Transverse colon (tissue), 4 donors: ENCODE data around the gene NPAT. TPM values are rescaled to one million over a fixed set of nuclear protein-coding genes. Genes with fewer than 3 reads are reported as not detected.

ENCODE experiments used
- DNase-seq: peaks from one replicate; pipeline ENCODE4 v3.0.0-alpha.2; 2019
- H3K27ac ChIP-seq, 4 donors: fragments of 200-600 bp; sonication (generic); 2 replicates each; pipeline ENCODE4 v1.5.1; 2016 to 2018; ENCODE audit warnings: inconsistent platforms in 4 of 4
- H3K27me3 ChIP-seq: fragments of 200-600 bp; sonication (generic); 2 replicates; pipeline ENCODE4 v1.5.1; 2017; ENCODE audit warnings: inconsistent platforms
- H3K36me3 ChIP-seq, 4 donors: fragments of 200-600 bp; sonication (generic); 2 replicates each; pipeline ENCODE4 v1.5.1; 2017 to 2019; ENCODE audit warnings: inconsistent platforms in 4 of 4
- H3K4me1 ChIP-seq, 4 donors: fragments of 200-600 bp; sonication (generic); 2 replicates each; pipeline ENCODE4 v1.5.1; 2017 to 2020; ENCODE audit warnings: inconsistent platforms in 4 of 4
- H3K4me3 ChIP-seq, 4 donors: fragments of 200-600 bp; sonication (generic); 1 replicate in 1 of 4; 2 replicates in 3 of 4; pipeline versions ENCODE4 v1.5.1 to v1.6.1; 2017 to 2019; ENCODE audit warnings: inconsistent platforms in 4 of 4
- H3K9me3 ChIP-seq, 2 donors: fragments of 200-600 bp; sonication (generic); 2 replicates each; pipeline ENCODE4 v1.5.1; 2017 to 2019; ENCODE audit warnings: inconsistent platforms in 2 of 2
- CTCF ChIP-seq, 5 experiments: fragments of 200-600 bp in 3 of 5; fragments of 450-650 bp in 2 of 5; sonication (generic) in 3 of 5; IDR thresholded peaks; 1 replicate in 2 of 5; 2 replicates in 3 of 5; pipeline ENCODE4 v1.5.1; 2016 to 2017; ENCODE audit warnings: antibody characterized with exemption in 5 of 5, inconsistent platforms in 3 of 5, mild to moderate bottlenecking in 2 of 5, moderate library complexity in 1 of 5
- EP300 ChIP-seq: sonication (generic); formaldehyde crosslinking; IDR thresholded peaks from one replicate; pipeline ENCODE4 v1.6.1; 2017; ENCODE audit warnings: antibody characterized with exemption, low read depth
- POLR2A ChIP-seq: fragments of 450-650 bp; IDR thresholded peaks from one replicate; pipeline ENCODE4 v1.6.1; 2016; ENCODE audit warnings: antibody characterized with exemption, mild to moderate bottlenecking, moderate library complexity
- POLR2AphosphoS5 ChIP-seq, 3 donors: sonication (generic); formaldehyde crosslinking; IDR thresholded peaks; one replicate each; pipeline ENCODE4 v1.6.1; 2016; ENCODE audit warnings: antibody characterized with exemption in 3 of 3
- WGBS, 2 donors: methylation state at CpG; one replicate each; pipeline ENCODE4 v1.1.5; 2018; ENCODE audit warnings: low coverage in 1 of 2; 5-methylcytosine and 5-hydroxymethylcytosine counted together
- in situ Hi-C, 4 donors: fragments of 200-750 bp; cut with MboI; loops; one replicate each; pipeline versions ENCODE4 v1.15.0 to v1.15.1; 2017; ENCODE audit warnings: low sequenced_read_pairs in 3 of 4, low pct_ligation_motif_present in 1 of 4, low pct_unique_long_range_greater_than_20kb in 1 of 4
- intact Hi-C: fragments of 100-400 bp; cut with DNase I; formaldehyde crosslinking; loops from one replicate; pipeline ENCODE4 v1.15.1; 2023; ENCODE audit warnings: low total_unique reads
- total RNA-seq, 4 donors: library from RNA; depleted of rRNA; stranded (reverse); fragments of >200 nt; gene quantifications; one replicate each; pipeline ENCODE4 v1.1.0, GENCODE V29; 2016

Gene NPAT
- total RNA-seq, 4 donors from 2014 or later: 10.5 to 19.5 (median 13.9) TPM

DNA sequence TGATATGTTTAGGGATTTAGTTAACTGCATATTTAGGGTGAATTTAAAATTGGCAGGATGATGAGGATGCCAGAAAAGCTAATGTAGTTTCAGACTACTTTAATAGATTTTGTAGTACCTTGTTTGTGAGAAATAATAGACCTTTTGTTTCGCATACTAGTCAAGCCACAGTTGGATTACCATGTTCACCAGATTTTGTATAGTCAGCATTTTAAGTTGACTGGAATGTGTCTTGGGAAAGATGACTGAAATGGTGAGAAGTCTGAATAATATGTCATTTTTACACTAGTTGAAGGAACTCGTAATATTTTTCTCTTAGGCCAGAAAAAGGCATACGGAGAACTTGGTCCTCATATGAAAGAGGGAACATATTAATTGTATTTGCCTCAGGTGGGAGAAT is 23.9 kb upstream of the NPAT start:
- H3K36me3 ChIP-seq: peaks cover 0 to 21% (median 1%) of the 10 kb centered on the region in 4 donors
- TF ChIP-seq CTCF (IDR thresholded peaks at IDR 0.05) (no peak), POLR2AphosphoS5 (IDR thresholded peaks at IDR 0.05) (no peak), POLR2A (no peak), EP300 (no peak)
- in situ Hi-C loops (no loop called here), intact Hi-C loops (no loop called here)
- no peaks in the 10 kb centered on the region for H3K27me3 ChIP-seq
- WGBS, 2 donors: 78 to 89% methylated on average over 3 of the region's 3 CpGs
- H3K9me3 ChIP-seq: no peaks in the 10 kb centered on the region
- H3K4me3 ChIP-seq: no peak overlapping the region
- H3K27ac ChIP-seq: no peak overlapping the region
- no peaks in the 10 kb centered on the region for H3K4me1 ChIP-seq
- DNase-seq: no peak

- H3K9me3 ChIP-seq: no peaks in the 10 kb centered on the region
- no peak for DNase-seq
- H3K36me3 ChIP-seq: peaks cover 0 to 17% (median 0%) of the 10 kb centered on the region in 4 donors
- intact Hi-C loops: no loop called here
- in situ Hi-C loops: no loop called here
- no peaks in the 10 kb centered on the region for H3K4me1 ChIP-seq
- H3K27me3 ChIP-seq: no peaks in the 10 kb centered on the region
- 89 to 100% methylated on average over 1 to 2 of the region's 2 CpGs for WGBS, 2 donors
- H3K4me3 ChIP-seq: no peak overlapping the region
- no peak overlapping the region for H3K27ac ChIP-seq
- TF ChIP-seq CTCF (IDR thresholded peaks at IDR 0.05): no peak
- no peak for TF ChIP-seq POLR2AphosphoS5 (IDR thresholded peaks at IDR 0.05)
- TF ChIP-seq EP300: no peak
- TF ChIP-seq POLR2A: no peak
Measured at GRCh38 chr11:108242422-108242821, 20.0 kb upstream of the NPAT start.

DNA sequence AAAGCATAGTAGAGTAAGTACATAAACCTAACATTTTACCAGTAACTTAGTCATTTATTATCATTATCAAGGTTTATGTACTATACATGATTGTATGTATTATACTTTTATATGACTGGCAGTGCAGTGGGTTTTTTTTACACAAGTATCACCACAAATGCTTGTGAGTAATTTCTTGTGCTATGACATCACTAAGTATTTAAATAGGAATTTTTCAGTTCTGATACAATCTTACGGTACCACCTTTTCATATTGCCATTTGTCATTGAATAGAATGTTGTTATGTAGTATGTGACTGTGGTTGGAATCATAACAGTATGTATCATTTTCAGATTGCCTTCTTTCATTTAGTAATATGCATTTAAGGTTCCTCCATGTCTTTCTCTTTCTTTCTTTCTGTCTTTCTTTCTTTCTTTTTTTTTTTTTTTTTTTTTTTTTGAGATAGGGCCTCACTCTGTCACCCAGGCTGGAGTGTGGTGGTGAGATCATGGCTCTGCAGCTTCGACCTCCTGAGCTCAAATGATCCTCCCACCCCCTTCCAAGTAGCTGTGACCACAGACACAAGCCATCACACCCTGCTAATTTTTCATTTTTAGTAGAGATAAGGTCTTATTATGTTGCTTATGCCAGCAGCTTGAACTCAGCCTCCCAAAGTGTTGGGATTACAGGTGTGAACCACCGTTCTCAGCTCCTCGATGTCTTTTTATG is 19.0 kb upstream of the NPAT start:
- Histone ChIP-seq H3K27ac (no peak overlapping the region), H3K36me3 (peaks cover 0 to 17% (median 0%) of the 10 kb centered on the region in 4 donors), H3K4me3 (no peak overlapping the region), H3K9me3 (no peaks in the 10 kb centered on the region), H3K4me1 (peaks cover 0 to under 1% (median 0%) of the 10 kb centered on the region in 4 donors), H3K27me3 (no peaks in the 10 kb centered on the region)
- no peak for DNase-seq
- no peak for TF ChIP-seq POLR2A
- no peak for TF ChIP-seq POLR2AphosphoS5 (IDR thresholded peaks at IDR 0.05)
- TF ChIP-seq EP300: no peak
- no peak for TF ChIP-seq CTCF (IDR thresholded peaks at IDR 0.05)
- WGBS, 2 donors: 85 to 89% methylated on average over 1 to 4 of the region's 4 CpGs
- intact Hi-C loops: no loop called here
- in situ Hi-C loops: no loop called here

DNA sequence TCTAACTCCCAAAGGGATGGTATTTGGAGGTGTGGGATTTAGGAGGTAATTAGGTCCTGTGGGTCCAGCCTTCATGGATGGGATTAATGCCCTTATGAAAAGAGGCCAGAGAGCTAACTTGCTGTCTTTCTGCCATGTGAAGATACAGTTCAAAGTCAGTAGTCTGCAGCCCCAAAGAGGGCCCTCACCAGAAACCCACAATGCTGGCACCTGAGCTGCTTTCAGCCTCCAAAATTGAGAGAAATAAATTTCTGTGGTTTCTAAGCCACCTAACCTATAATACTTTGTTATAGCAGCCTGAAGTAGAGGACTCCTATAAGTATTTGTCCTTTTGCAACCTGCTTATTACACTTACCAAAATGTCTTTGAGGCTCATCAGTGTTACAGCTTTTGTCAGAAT is 16.6 kb upstream of the NPAT start:
- DNase-seq: no peak
- Histone ChIP-seq H3K4me1 (peaks cover 0 to 21% (median 0%) of the 10 kb centered on the region in 4 donors), H3K4me3 (no peak overlapping the region), H3K27me3 (no peaks in the 10 kb centered on the region), H3K9me3 (no peaks in the 10 kb centered on the region), H3K27ac (no peak overlapping the region), H3K36me3 (peaks cover 0 to 24% (median 0%) of the 10 kb centered on the region in 4 donors)
- TF ChIP-seq CTCF (IDR thresholded peaks at IDR 0.05) (no peak), EP300 (no peak), POLR2A (no peak), POLR2AphosphoS5 (IDR thresholded peaks at IDR 0.05) (no peak)
- in situ Hi-C loops (no loop called here), intact Hi-C loops (no loop called here)
